Measurements from ENCODE around the gene NEK1.

DNA sequence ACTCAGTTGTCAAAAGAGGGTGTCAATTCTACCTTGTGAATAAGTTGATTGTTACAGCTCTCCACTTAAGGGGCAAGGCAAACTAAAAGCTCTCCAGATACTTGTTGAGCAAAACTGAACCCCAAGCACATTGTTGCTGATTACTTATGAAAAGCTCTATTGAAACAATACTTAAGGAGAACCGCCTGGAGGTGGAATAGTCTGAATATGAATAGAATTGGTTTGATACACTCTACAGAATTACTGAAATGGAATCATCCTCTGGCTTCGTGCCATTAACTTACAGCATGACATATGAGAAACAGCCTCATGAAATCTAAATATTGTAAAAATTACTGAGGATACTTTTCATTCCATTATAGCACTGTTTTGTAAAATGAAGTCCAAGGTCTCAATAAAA is 214.6 kb downstream of the NEK1 start:
- TF ChIP-seq POLR2A (IDR thresholded peaks at IDR 0.05), result no peak
- TF ChIP-seq, protein P1, sequence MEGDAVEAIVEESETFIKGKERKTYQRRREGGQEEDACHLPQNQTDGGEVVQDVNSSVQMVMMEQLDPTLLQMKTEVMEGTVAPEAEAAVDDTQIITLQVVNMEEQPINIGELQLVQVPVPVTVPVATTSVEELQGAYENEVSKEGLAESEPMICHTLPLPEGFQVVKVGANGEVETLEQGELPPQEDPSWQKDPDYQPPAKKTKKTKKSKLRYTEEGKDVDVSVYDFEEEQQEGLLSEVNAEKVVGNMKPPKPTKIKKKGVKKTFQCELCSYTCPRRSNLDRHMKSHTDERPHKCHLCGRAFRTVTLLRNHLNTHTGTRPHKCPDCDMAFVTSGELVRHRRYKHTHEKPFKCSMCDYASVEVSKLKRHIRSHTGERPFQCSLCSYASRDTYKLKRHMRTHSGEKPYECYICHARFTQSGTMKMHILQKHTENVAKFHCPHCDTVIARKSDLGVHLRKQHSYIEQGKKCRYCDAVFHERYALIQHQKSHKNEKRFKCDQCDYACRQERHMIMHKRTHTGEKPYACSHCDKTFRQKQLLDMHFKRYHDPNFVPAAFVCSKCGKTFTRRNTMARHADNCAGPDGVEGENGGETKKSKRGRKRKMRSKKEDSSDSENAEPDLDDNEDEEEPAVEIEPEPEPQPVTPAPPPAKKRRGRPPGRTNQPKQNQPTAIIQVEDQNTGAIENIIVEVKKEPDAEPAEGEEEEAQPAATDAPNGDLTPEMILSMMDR (IDR thresholded peaks at IDR 0.05), result no peak
